Adrenal gland (tissue), 12 donors: ENCODE data around the gene APRT. TPM values are rescaled to one million over a fixed set of nuclear protein-coding genes. Genes with fewer than 3 reads are reported as not detected.

ENCODE experiments used
- DNase-seq, 7 donors: peaks; one replicate each; pipeline ENCODE4 v3.0.0-alpha.2; 2019 to 2020
- H3K27ac ChIP-seq, 5 donors: fragments of 200-600 bp; sonication (generic) in 4 of 5; 1 replicate in 3 of 5; 2 replicates in 2 of 5; pipeline versions ENCODE4 v1.5.1 to v1.8.0; 2016 to 2020; ENCODE audit warnings: mild to moderate bottlenecking in 1 of 5
- H3K27me3 ChIP-seq: fragments of 200-600 bp; 2 replicates; pipeline ENCODE4 v1.8.0; 2021
- H3K36me3 ChIP-seq, 2 donors: fragments of 200-600 bp; replicated peaks in 1 of 2; 1 replicate in 1 of 2; 2 replicates in 1 of 2; pipeline versions ENCODE4 v1.5.1 to v1.8.0; 2018 to 2022
- H3K4me1 ChIP-seq, 2 donors: fragments of 200-600 bp; replicated peaks in 1 of 2; 1 replicate in 1 of 2; 2 replicates in 1 of 2; pipeline versions ENCODE4 v1.5.1 to v1.8.0; 2018 to 2021
- H3K4me3 ChIP-seq, 4 donors: fragments of 200-600 bp; sonication (generic) in 3 of 4; one replicate each; pipeline ENCODE4 v1.5.1; 2016 to 2018
- H3K9me3 ChIP-seq, 3 donors: fragments of 200-600 bp; sonication (generic) in 1 of 3; replicated peaks in 1 of 3; 1 replicate in 2 of 3; 2 replicates in 1 of 3; pipeline versions ENCODE4 v1.5.1 to v1.8.0; 2016 to 2021
- POLR2A ChIP-seq, 2 donors: fragments of 450-650 bp; IDR thresholded peaks; one replicate each; pipeline ENCODE4 v1.6.1; 2017; ENCODE audit warnings: antibody characterized with exemption in 2 of 2, mild to moderate bottlenecking in 2 of 2, moderate library complexity in 1 of 2
- WGBS, 4 donors: extraction: QIAGEN DNeasy Blood & Tissue Kit in 2 of 4; methylation state at CpG; one replicate each; pipeline versions ENCODE4 v1.1.5 to v1.1.7; 2013 to 2017; 5-methylcytosine and 5-hydroxymethylcytosine counted together
- intact Hi-C, 2 donors: fragments of 100-400 bp; cut with DNase I; formaldehyde crosslinking; loops; one replicate each; pipeline versions ENCODE4 v1.14.1 to v1.15.0; 2022 to 2023
- polyA plus RNA-seq, 3 donors: library from polyadenylated mRNA; stranded (reverse); fragments of 200-250 nt in 2 of 3; fragments of 350-450 nt in 1 of 3; fragmentation: Illumina TruSeq in 1 of 3; extraction: RNeasy Lipid Tissue Mini Kit (QIAGEN cat#74804) in 1 of 3; gene quantifications; one replicate each; pipeline ENCODE4 v1.2.3, GENCODE V29; 2013 to 2014
- total RNA-seq, 9 donors: library from RNA; depleted of rRNA in 4 of 9; stranded (reverse); fragments of >200 nt in 4 of 9; fragments of 120-200 nt in 1 of 9; fragmentation: NEBNext Ultra II Directional in 1 of 9; extraction: Animal tissue kit (Norgen Biotek cat#: 25700) in 1 of 9; gene quantifications; one replicate each; pipeline versions ENCODE4 v1.1.0 to v1.2.4, GENCODE V29; 2013 to 2023
- TF ChIP-seq, protein P1 (sequence below), 6 experiments: fragments of 450-650 bp in 4 of 6; fragments of 200-600 bp in 2 of 6; sonication (generic) in 1 of 6; IDR thresholded peaks; 1 replicate in 5 of 6; 2 replicates in 1 of 6; pipeline versions ENCODE4 v1.5.1 to v1.8.0; 2016 to 2021; ENCODE audit warnings: antibody characterized with exemption in 6 of 6, mild to moderate bottlenecking in 2 of 6, moderate library complexity in 1 of 6
- donor health status: healthy with polysubstance abuse.
- donor health status: Bipolar disorder and iron deficiency.
- donor health status: DM: yes; HTN: yes; CAD: no.
- donor health status: DM: no; HTN: no; CAD: no.
- donor health status: DM: no; HTN: no; CAD: no.
- donor health status: DM: yes; HTN: yes; CAD: no.

APRT gene
- total and polyA plus RNA-seq, 12 donors, result 116 to 297 (median 181) TPM

GRCh38 chr16:88784074-88784855 is 27.5 kb downstream of the APRT start:
- 2 to 4% (median 4%) methylated on average over 10 to 74 of the region's 74 CpGs; no CpG with 5 or more reads in 1 of the 4 donors for WGBS, 4 donors
- TF ChIP-seq, protein P1, sequence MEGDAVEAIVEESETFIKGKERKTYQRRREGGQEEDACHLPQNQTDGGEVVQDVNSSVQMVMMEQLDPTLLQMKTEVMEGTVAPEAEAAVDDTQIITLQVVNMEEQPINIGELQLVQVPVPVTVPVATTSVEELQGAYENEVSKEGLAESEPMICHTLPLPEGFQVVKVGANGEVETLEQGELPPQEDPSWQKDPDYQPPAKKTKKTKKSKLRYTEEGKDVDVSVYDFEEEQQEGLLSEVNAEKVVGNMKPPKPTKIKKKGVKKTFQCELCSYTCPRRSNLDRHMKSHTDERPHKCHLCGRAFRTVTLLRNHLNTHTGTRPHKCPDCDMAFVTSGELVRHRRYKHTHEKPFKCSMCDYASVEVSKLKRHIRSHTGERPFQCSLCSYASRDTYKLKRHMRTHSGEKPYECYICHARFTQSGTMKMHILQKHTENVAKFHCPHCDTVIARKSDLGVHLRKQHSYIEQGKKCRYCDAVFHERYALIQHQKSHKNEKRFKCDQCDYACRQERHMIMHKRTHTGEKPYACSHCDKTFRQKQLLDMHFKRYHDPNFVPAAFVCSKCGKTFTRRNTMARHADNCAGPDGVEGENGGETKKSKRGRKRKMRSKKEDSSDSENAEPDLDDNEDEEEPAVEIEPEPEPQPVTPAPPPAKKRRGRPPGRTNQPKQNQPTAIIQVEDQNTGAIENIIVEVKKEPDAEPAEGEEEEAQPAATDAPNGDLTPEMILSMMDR (IDR thresholded peaks at IDR 0.05), result peak; percentile 13 to 50 (median 42)
- no peak for TF ChIP-seq POLR2A (IDR thresholded peaks at IDR 0.05)
- peak in 6 of 7 donors; percentile 64 to 83 (median 72) for DNase-seq
- intact Hi-C loops, result loop anchor here in 1 of 2 donors (2.0 kb wide), 2 partner anchors 39 to 47 kb away; no protein-coding TSS in a partner anchor
- Histone ChIP-seq H3K4me3 (peak overlapping the region in 2 of 4 donors; percentile 63 to 99), H3K27me3 (no peaks in the 10 kb centered on the region), H3K36me3 (no peaks in the 10 kb centered on the region), H3K27ac (peak overlapping the region; percentile 47 to 99 (median 79)), H3K4me1 (peaks cover 10 to 46% of the 10 kb centered on the region in 2 donors), H3K9me3 (no peaks in the 10 kb centered on the region)

DNA sequence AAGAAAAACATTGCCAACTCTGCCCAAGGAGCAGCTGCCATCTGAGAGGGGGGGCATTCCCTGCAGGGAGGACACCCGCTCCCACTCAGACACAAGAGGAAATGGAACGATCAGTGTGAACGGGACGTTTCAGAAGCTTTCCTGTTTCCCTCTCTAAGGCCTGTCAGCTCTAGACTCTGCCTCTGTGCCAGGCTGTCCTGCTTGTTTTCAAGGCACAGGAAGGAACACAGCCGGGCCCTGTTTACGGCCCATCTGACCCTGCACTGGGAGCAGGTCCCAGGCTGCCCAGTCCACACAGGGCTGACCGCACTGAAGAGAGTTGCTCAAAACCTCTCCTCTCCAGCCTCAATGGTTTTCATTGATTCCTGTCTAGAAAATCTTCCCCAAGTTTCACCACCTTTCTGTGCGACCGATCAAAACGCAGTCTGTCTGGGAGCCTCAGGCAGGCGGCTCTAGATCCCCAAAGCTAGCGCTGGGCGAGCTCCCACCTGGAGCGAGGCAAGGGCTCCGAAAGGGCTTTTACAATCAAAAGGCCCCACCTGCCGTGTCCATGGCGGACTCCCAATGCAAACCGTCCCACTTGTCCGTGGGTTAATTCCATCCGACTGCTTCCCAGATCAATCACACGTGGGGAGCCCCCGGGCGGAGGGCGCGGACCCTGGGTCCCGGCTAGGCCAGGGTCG is 28.2 kb downstream of the APRT start:
- Histone ChIP-seq H3K36me3 (no peaks in the 10 kb centered on the region), H3K4me1 (peaks cover 10 to 49% of the 10 kb centered on the region in 2 donors), H3K27ac (peak overlapping the region; percentile 47 to 99 (median 79)), H3K4me3 (peak overlapping the region in 2 of 4 donors; percentile 63 to 99), H3K27me3 (no peaks in the 10 kb centered on the region), H3K9me3 (no peaks in the 10 kb centered on the region)
- TF ChIP-seq, protein P1 (IDR thresholded peaks at IDR 0.05), result no peak
- TF ChIP-seq POLR2A (IDR thresholded peaks at IDR 0.05), result no peak
- intact Hi-C loops, result loop anchor here in 1 of 2 donors (2.0 kb wide), 2 partner anchors 39 to 47 kb away; no protein-coding TSS in a partner anchor
- 41 to 56% (median 46%) methylated on average over 16 to 27 of the region's 27 CpGs for WGBS, 4 donors
- peak in 4 of 7 donors; percentile 56 to 76 (median 64) for DNase-seq

- H3K4me3 ChIP-seq, result peak overlapping the region in 1 of 4 donors; percentile 99
- intact Hi-C loops, result no loop called here
Observed at GRCh38 chr16:88782454-88783390, 29.0 kb downstream of the APRT start.

More at GRCh38 chr16:88782454-88783390, 29.0 kb downstream of the APRT start:
- no peaks in the 10 kb centered on the region for H3K27me3 ChIP-seq
- TF ChIP-seq, protein P1 (IDR thresholded peaks at IDR 0.05), result no peak
- TF ChIP-seq POLR2A (IDR thresholded peaks at IDR 0.05), result peak in 1 of 2 donors; percentile 15
- peaks cover 10 to 49% of the 10 kb centered on the region in 2 donors for H3K4me1 ChIP-seq
- H3K27ac ChIP-seq, result peak overlapping the region in 4 of 5 donors; percentile 19 to 99 (median 80)
- peak in 5 of 7 donors; percentile 55 to 77 (median 75) for DNase-seq
- no peaks in the 10 kb centered on the region for H3K36me3 ChIP-seq
- no peaks in the 10 kb centered on the region for H3K9me3 ChIP-seq
- WGBS, 4 donors, result 40 to 49% (median 43%) methylated on average over 12 to 16 of the region's 16 CpGs
